Natural killer cell (primary cell): ENCODE data around the gene IVD. TPM values are rescaled to one million over a fixed set of nuclear protein-coding genes. Genes with fewer than 3 reads are reported as not detected.

ENCODE experiments used
- ATAC-seq, 3 donors: fragments of 150-1000 bp in 2 of 3; fragments of 200-7000 bp in 1 of 3; cut with Tn5 transposase; 1 replicate in 1 of 3; 2 replicates in 2 of 3; pipeline ENCODE4 v1.10.0; 2021; ENCODE audit warnings: mild to moderate bottlenecking in 2 of 3, moderate library complexity in 2 of 3
- DNase-seq, 2 donors: peaks; one replicate each; pipeline versions ENCODE4 v3.0.0 to v3.0.0-alpha.2; 2013 to 2021; ENCODE audit warnings: mixed read lengths in 1 of 2
- H3K27ac ChIP-seq: one replicate; pipeline ENCODE4 v1.5.1; 2013; ENCODE audit warnings: mild to moderate bottlenecking, low read length
- H3K27me3 ChIP-seq: one replicate; pipeline ENCODE4 v1.6.1; 2013; ENCODE audit warnings: low read length; ENCODE audit not compliant: control insufficient read depth, insufficient read depth
- H3K36me3 ChIP-seq: one replicate; pipeline ENCODE4 v1.6.1; 2013; ENCODE audit warnings: low read length; ENCODE audit not compliant: control insufficient read depth, insufficient read depth
- H3K4me1 ChIP-seq: one replicate; pipeline ENCODE4 v1.6.1; 2013; ENCODE audit warnings: low read length; ENCODE audit not compliant: control insufficient read depth, insufficient read depth
- H3K4me3 ChIP-seq: one replicate; pipeline ENCODE4 v1.5.1; 2013; ENCODE audit warnings: low read length
- H3K9me3 ChIP-seq: one replicate; pipeline ENCODE4 v1.6.1; 2013; ENCODE audit warnings: low read length; ENCODE audit not compliant: control insufficient read depth, insufficient read depth
- H3K27ac Mint-ChIP-seq, 2 donors: one replicate each; pipeline ENCODE4 v1.8.0; 2022; ENCODE audit warnings: mild to moderate bottlenecking in 2 of 2, mixed read lengths in 2 of 2, moderate library complexity in 1 of 2
- H3K27me3 Mint-ChIP-seq, 2 donors: one replicate each; pipeline ENCODE4 v1.8.0; 2022; ENCODE audit warnings: low read depth in 2 of 2, mixed read lengths in 2 of 2
- H3K36me3 Mint-ChIP-seq: one replicate; pipeline ENCODE4 v1.8.0; 2022; ENCODE audit warnings: mixed read lengths
- H3K4me1 Mint-ChIP-seq, 2 donors: one replicate each; pipeline ENCODE4 v1.8.0; 2022; ENCODE audit warnings: mixed read lengths in 2 of 2
- H3K4me3 Mint-ChIP-seq: one replicate; pipeline ENCODE4 v1.8.0; 2022; ENCODE audit warnings: mild to moderate bottlenecking, moderate library complexity, mixed read lengths
- H3K9me3 Mint-ChIP-seq, 2 donors: one replicate each; pipeline ENCODE4 v1.8.0; 2022; ENCODE audit warnings: mixed read lengths in 2 of 2
- WGBS: methylation state at CpG from one replicate; pipeline ENCODE4 v1.1.7; 2013; ENCODE audit warnings: missing lambda C conversion rate; ENCODE audit not compliant: insufficient coverage; 5-methylcytosine and 5-hydroxymethylcytosine counted together
- intact Hi-C: fragments of 100-400 bp; cut with micrococcal nuclease; formaldehyde crosslinking; loops from one replicate; pipeline ENCODE4 v1.14.2; 2022
- total RNA-seq, 4 donors: library from RNA; stranded (reverse); fragments of 120-200 nt in 1 of 4; gene quantifications; one replicate each; pipeline versions ENCODE4 v1.2.3 to v1.2.4, GENCODE V29; 2013 to 2022
- TF ChIP-seq, protein P1 (sequence below): fragments of 200-600 bp; IDR thresholded peaks from one replicate; pipeline ENCODE4 v1.8.0; 2022; ENCODE audit warnings: antibody characterized with exemption

The IVD gene
- total RNA-seq, 3 donors from 2014 or later (not counting 1 experiment from before 2014, with no cell fraction given), result 56.2 to 76.8 (median 67.3) TPM

DNA sequence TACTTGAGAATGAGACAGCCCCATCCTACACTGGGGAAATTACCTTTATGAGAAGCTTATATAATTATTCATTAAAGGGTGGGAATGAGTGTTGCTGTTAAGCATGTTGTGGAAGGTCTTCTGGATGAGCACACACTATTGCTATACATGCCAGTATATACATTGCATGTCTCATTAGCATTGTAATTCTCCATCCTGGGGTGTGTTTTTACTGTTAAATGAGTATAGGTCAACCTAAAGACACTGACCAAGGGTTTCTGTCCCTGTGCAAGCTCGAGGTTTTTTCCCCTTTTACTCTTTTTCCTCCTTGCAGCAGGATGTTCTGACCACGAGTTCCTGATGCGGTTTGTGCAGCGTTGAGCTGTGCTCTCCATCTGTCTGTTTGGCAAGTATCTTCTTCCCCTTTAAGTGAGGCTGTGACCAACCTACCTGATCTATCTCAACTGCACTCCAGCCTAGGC, 7.2 kb upstream of the IVD start:
- Mint-ChIP-seq H3K27me3 (no peaks in the 10 kb centered on the region), H3K4me1 (peaks cover 13 to 15% of the 10 kb centered on the region in 2 donors), H3K4me3 (no peak overlapping the region), H3K36me3 (no peaks in the 10 kb centered on the region), H3K9me3 (no peaks in the 10 kb centered on the region), H3K27ac (peak overlapping the region; percentile 16 to 43)
- TF ChIP-seq, protein P1, sequence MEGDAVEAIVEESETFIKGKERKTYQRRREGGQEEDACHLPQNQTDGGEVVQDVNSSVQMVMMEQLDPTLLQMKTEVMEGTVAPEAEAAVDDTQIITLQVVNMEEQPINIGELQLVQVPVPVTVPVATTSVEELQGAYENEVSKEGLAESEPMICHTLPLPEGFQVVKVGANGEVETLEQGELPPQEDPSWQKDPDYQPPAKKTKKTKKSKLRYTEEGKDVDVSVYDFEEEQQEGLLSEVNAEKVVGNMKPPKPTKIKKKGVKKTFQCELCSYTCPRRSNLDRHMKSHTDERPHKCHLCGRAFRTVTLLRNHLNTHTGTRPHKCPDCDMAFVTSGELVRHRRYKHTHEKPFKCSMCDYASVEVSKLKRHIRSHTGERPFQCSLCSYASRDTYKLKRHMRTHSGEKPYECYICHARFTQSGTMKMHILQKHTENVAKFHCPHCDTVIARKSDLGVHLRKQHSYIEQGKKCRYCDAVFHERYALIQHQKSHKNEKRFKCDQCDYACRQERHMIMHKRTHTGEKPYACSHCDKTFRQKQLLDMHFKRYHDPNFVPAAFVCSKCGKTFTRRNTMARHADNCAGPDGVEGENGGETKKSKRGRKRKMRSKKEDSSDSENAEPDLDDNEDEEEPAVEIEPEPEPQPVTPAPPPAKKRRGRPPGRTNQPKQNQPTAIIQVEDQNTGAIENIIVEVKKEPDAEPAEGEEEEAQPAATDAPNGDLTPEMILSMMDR, result no peak
- H3K4me3 ChIP-seq, result no peak overlapping the region
- H3K27ac ChIP-seq, result no peak overlapping the region
- intact Hi-C loops, result no loop called here
- DNase-seq, result peak in 1 of 2 donors; percentile 32
- WGBS, result 0% methylated on average over 4 of the region's 4 CpGs
- ATAC-seq, result peak; percentile 42 to 85 (median 55)
- no peaks in the 10 kb centered on the region for H3K9me3 ChIP-seq
- H3K4me1 ChIP-seq, result peaks cover 12% of the 10 kb centered on the region
- peaks cover 5% of the 10 kb centered on the region for H3K36me3 ChIP-seq
- H3K27me3 ChIP-seq, result no peaks in the 10 kb centered on the region

DNA sequence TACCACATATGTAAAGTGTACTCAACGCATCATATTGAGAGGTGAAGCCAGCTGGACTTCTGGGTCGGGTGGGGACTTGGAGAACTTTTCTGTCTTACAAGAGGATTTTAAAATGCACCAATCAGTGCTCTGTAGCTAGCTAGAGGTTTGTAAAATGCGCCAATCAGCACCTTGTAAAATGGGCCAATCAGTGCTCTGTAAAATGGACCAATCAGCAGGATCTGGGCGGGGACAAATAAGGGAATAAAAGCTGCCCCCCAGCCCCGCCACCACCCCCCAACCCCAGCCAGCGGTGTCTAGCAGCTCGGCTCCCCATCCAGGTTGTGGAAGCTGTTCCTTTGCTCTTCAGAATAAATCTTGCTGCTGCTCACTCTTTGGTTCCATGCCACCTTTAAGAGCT, 6.2 kb upstream of the IVD start:
- H3K9me3 Mint-ChIP-seq, result no peaks in the 10 kb centered on the region
- TF ChIP-seq, protein P1, result no peak
- no peak overlapping the region for H3K27ac Mint-ChIP-seq
- no peaks in the 10 kb centered on the region for H3K27me3 Mint-ChIP-seq
- Histone ChIP-seq H3K4me1 (peaks cover 12% of the 10 kb centered on the region), H3K9me3 (no peaks in the 10 kb centered on the region), H3K27ac (no peak overlapping the region), H3K4me3 (no peak overlapping the region), H3K36me3 (no peaks in the 10 kb centered on the region), H3K27me3 (no peaks in the 10 kb centered on the region)
- intact Hi-C loops, result no loop called here
- H3K4me1 Mint-ChIP-seq, result peaks cover 13 to 15% of the 10 kb centered on the region in 2 donors
- no peak overlapping the region for H3K4me3 Mint-ChIP-seq
- WGBS, result 79% methylated on average over 6 of the region's 7 CpGs
- DNase-seq (no peak), ATAC-seq (no peak)
- H3K36me3 Mint-ChIP-seq, result no peaks in the 10 kb centered on the region

DNA sequence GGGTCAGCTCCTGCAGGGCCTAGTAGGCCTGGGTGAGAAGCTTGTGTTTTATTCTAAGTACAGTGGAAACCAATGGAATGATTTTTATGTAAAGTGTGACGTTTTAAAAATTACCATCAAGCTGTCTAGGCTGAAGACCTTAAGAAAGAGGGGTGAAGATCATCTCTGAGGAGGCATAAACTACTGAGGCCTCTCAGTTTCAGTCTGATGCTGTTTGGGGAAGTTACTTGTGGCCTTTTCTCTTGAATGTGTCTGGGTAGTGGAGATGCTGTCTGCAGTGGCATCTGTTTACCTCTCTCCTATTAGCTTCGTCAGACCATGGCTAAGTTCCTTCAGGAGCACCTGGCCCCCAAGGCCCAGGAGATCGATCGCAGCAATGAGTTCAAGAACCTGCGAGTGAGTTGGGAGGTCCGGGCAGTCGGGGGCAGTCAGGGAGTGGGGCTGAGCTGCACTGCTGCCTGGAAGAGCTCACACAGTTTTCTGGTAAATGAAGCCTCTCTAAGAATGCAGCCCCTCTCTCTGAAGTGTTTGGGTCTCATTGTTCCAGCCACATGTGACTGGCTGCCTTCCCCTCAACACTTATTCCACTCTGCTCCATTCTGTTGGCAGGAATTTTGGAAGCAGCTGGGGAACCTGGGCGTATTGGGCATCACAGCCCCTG, 1.9 kb downstream of the IVD start:
- Mint-ChIP-seq H3K4me1 (peaks cover 27 to 34% of the 10 kb centered on the region in 2 donors), H3K9me3 (no peaks in the 10 kb centered on the region), H3K27ac (no peak overlapping the region), H3K4me3 (peak overlapping the region; percentile 47), H3K36me3 (peaks cover 19% of the 10 kb centered on the region), H3K27me3 (no peaks in the 10 kb centered on the region)
- H3K9me3 ChIP-seq, result no peaks in the 10 kb centered on the region
- DNase-seq (no peak), ATAC-seq (no peak)
- H3K27ac ChIP-seq, result no peak overlapping the region
- no peak overlapping the region for H3K4me3 ChIP-seq
- TF ChIP-seq, protein P1, result no peak
- intact Hi-C loops, result no loop called here
- H3K4me1 ChIP-seq, result peaks cover 20% of the 10 kb centered on the region
- peaks cover 31% of the 10 kb centered on the region for H3K36me3 ChIP-seq
- 83% methylated on average over 8 of the region's 8 CpGs for WGBS
- no peaks in the 10 kb centered on the region for H3K27me3 ChIP-seq

DNA sequence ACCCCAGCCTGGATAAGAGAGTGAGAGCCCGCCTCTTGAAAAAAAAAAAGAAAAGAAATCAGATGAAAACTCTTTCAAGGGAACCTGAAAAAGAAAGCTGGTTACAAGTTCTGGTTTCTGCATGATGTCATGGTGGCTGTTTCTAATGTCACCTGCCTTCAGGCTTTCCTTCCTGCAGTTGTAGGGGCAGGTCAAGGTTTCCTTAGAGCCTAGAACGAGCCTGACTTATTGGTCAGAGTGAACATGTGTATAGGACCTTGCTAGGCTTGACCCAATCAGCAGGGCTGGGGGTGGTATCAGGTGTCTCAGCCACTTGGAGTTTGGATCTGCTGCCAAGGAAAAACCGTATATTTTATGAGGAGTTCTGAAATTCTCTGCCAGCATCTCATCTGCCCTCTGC, 3.8 kb downstream of the IVD start:
- H3K36me3 ChIP-seq, result peaks cover 46% of the 10 kb centered on the region
- no peak overlapping the region for H3K27ac Mint-ChIP-seq
- H3K36me3 Mint-ChIP-seq, result peaks cover 19% of the 10 kb centered on the region
- H3K4me3 Mint-ChIP-seq, result no peak overlapping the region
- TF ChIP-seq, protein P1, result no peak
- 81% methylated on average over 3 of the region's 3 CpGs for WGBS
- peaks cover 27 to 34% of the 10 kb centered on the region in 2 donors for H3K4me1 Mint-ChIP-seq
- no peak for ATAC-seq
- H3K27ac ChIP-seq, result no peak overlapping the region
- DNase-seq, result no peak
- H3K9me3 ChIP-seq, result no peaks in the 10 kb centered on the region
- H3K4me3 ChIP-seq, result no peak overlapping the region
- intact Hi-C loops, result no loop called here
- no peaks in the 10 kb centered on the region for H3K27me3 Mint-ChIP-seq
- no peaks in the 10 kb centered on the region for H3K27me3 ChIP-seq
- peaks cover 20% of the 10 kb centered on the region for H3K4me1 ChIP-seq
- no peaks in the 10 kb centered on the region for H3K9me3 Mint-ChIP-seq
